ENCODE results near the gene TMOD2. TPM values are rescaled to one million over a fixed set of nuclear protein-coding genes. Genes with fewer than 3 reads are reported as not detected.

Gene TMOD2
- total and polyA plus RNA-seq, 2 of the 8 experiments (the other 6 are each of a cell fraction or from before 2014, with no cell fraction given): 0.80 to 6.5 TPM

DNA sequence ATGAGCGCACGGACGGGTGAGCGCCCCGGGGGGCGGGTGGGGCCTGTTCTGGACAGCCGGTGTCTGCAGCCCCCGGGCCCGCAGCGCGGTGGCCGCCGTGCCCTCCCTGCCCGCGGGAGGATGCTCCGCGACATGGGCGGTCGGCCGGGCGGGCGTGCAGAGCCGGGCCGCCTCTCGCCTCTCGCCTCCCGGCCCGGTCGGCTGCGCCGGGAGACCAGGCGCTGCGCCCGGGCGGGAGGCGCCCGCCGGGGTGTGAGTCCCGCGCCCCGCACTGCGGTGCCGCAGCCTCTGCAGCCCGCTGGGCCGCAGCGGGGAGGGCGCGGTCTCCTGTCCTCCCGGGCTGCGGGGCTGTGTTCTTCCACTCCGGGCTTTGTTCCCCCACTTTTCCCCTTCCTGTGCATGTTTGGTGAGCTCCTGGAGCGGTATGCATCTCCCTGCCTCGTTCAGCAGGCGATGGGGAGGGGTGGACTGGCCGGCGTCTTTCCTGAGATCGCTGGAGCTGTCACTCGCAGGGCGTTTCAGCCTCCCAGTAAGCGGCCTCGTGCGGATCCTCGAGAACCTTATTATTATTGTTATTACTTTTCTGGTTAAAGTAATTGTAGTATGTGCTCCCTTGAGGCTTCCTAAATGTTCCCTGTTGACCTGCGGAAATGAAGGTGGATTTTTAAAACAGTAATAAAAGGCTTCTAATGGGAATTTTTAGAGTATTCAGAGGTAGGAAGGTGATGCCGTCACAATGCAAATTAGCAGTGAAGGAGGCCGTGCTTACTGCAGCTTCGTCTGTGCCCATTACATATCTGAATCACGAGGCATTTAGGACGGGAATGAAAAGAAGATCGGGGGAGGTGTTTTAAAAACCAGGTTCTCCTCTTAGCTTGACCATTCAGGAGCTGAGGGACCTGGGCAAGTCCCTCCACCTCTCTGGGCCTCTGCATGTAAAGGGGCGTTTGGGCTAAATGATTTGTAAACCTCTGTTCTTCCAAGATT is 593 bp downstream of the TMOD2 start:
- Histone ChIP-seq H4K5ac (ENCODE audit: insufficient read length, low read depth, low read length) (no peak overlapping the region), H3K23me2 (ENCODE audit: low read depth, low read length) (peaks cover 7% of the 10 kb centered on the region; the same call in 1 of the 2 replicates), H3K27ac (ENCODE audit: low read depth, low read length) (no peak overlapping the region), H3K36me3 (ENCODE audit: control insufficient read depth in 2 of 4, insufficient read depth in 4 of 4, low read length in 3 of 4) (no peaks in the 10 kb centered on the region), H4K91ac (replicated peaks; ENCODE audit: insufficient read length, low read length) (no peak overlapping the region), H3K9ac (replicated peaks in 1 of 4; ENCODE audit: extremely low read depth in 1 of 4, low read depth in 3 of 4, low read length in 3 of 4) (peak overlapping the region in 1 of 4 experiments; percentile 63; a peak in 1 of 7 replicates), H3K79me1 (ENCODE audit: low read depth, low read length) (no peaks in the 10 kb centered on the region; the same call in 1 of the 2 replicates), H3K79me2 (ENCODE audit: control insufficient read depth in 1 of 2, insufficient read depth in 2 of 2, low read length in 2 of 2) (no peaks in the 10 kb centered on the region), H3K4ac (replicated peaks; ENCODE audit: insufficient read length, low read depth, low read length) (no peak overlapping the region), H3K14ac (ENCODE audit: insufficient read length) (no peak overlapping the region), H3K4me1 (replicated peaks in 1 of 4; ENCODE audit: control insufficient read depth in 3 of 4, insufficient read depth in 4 of 4, low read length in 3 of 4) (peaks cover 0 to 3% (median 0%) of the 10 kb centered on the region in 4 experiments; a peak in 2 of 7 replicates), H3K23ac (ENCODE audit: insufficient read length) (no peak overlapping the region), H3K4me3 (ENCODE audit: extremely low read depth in 1 of 4, insufficient read depth in 2 of 4, low read depth in 3 of 4, low read length in 4 of 4) (peak overlapping the region; percentile 54 to 75 (median 62)), H3K4me2 (ENCODE audit: insufficient read depth in 1 of 2, low read depth in 2 of 2, low read length in 2 of 2) (peak overlapping the region; percentile 76 to 99), H3K56ac (replicated peaks; ENCODE audit: insufficient read length, low read depth, low read length) (no peak overlapping the region), H3K27me3 (replicated peaks in 1 of 4; ENCODE audit: control insufficient read depth in 3 of 4, extremely low read depth in 1 of 4, insufficient read depth in 3 of 4, low read length in 3 of 4) (peaks cover 13 to 36% (median 25%) of the 10 kb centered on the region in 4 experiments), H2BK20ac (ENCODE audit: low read length) (no peak overlapping the region), H3K9me3 (ENCODE audit: insufficient read depth in 2 of 2, low read depth in 1 of 2, low read length in 1 of 2) (no peaks in the 10 kb centered on the region), H2BK15ac (ENCODE audit: low read length) (no peak overlapping the region), H2BK12ac (ENCODE audit: low read depth, low read length) (no peak overlapping the region), H4K20me1 (replicated peaks in 1 of 2; ENCODE audit: control insufficient read depth in 1 of 2, insufficient read depth in 2 of 2, low read length in 2 of 2) (peaks cover 2 to 3% of the 10 kb centered on the region in 2 experiments), H2BK5ac (ENCODE audit: low read depth, low read length) (no peak overlapping the region), H3K18ac (ENCODE audit: extremely low read depth, low read length) (0 out of 2 replicates have a peak overlapping the region, but pooled peaks have one; percentile 56), H2BK120ac (replicated peaks; ENCODE audit: low read depth, low read length) (no peak overlapping the region), H4K8ac (ENCODE audit: extremely low read depth, insufficient read depth, low read length) (no peak overlapping the region), H2AFZ (ENCODE audit: low read length) (peak overlapping the region; percentile 82; the same call in 1 of the 2 replicates), H2AK5ac (ENCODE audit: low read depth, low read length) (no peak overlapping the region)
- ChIA-PET POLR2A (ENCODE audit: partially characterized antibody) (interaction anchor here (0.7 to 1.8 kb wide), 2 partner anchors 12 to 15 kb away, joined by 4 to 7 read pairs; partner anchors contain the start of gene LYSMD2), CTCF (ENCODE audit: partially characterized antibody) (interaction anchor here (0.5 to 1.3 kb wide), 5 partner anchors 9 to 49 kb away, joined by 3 to 4 read pairs (median 3); partner anchors contain the start of gene LYSMD2)
- FAIRE-seq: peak; percentile 55
- WGBS, 2 experiments (ENCODE audit: extremely low coverage in 1 of 2, insufficient coverage in 1 of 2, insufficient read length in 1 of 2, insufficient replicate concordance in 2 of 2, low coverage in 1 of 2, low lambda C conversion rate in 2 of 2, missing lambda C conversion rate in 1 of 2): 4% methylated on average over 37 of the region's 71 CpGs; no CpG with 5 or more reads in 1 of the 2 experiments
- peak in 1 of 2 experiments; percentile 58 for DNase-seq (ENCODE audit: low read depth in 1 of 2, low spot score in 2 of 2)

All from H1 (cell line).